Cardiac muscle cell (in vitro differentiated cells and primary cell): ENCODE results near the gene ABAT. TPM values are rescaled to one million over a fixed set of nuclear protein-coding genes. Genes with fewer than 3 reads are reported as not detected.

Experiments
- DNase-seq, 2 donors: peaks; one replicate each; pipeline versions ENCODE4 v3.0.0 to v3.0.0-alpha.2; 2010 to 2017; ENCODE audit warnings: low read depth in 1 of 2, low spot score in 1 of 2
- H3K27ac ChIP-seq: fragments of 200-600 bp; sonication (generic); 2 replicates; pipeline ENCODE4 v1.5.1; 2016
- H3K27me3 ChIP-seq: fragments of 200-600 bp; sonication (generic); 2 replicates; pipeline ENCODE4 v1.6.0; 2016; ENCODE audit warnings: control low read depth
- H3K36me3 ChIP-seq: fragments of 200-600 bp; sonication (generic); 2 replicates; pipeline ENCODE4 v1.5.1; 2016; ENCODE audit warnings: control low read depth
- H3K4me1 ChIP-seq: fragments of 200-600 bp; sonication (generic); 2 replicates; pipeline ENCODE4 v1.8.1; 2017; ENCODE audit warnings: low read depth, mild to moderate bottlenecking, mixed run types
- H3K4me3 ChIP-seq: fragments of 200-600 bp; sonication (generic); 2 replicates; pipeline ENCODE4 v1.5.1; 2016; ENCODE audit warnings: mild to moderate bottlenecking
- H3K9me3 ChIP-seq: fragments of 200-600 bp; sonication (generic); 2 replicates; pipeline ENCODE4 v1.5.1; 2017; ENCODE audit warnings: low read depth, mild to moderate bottlenecking, control low read depth
- polyA plus RNA-seq: library from polyadenylated mRNA; unstranded; fragments of >200 nt; fragmentation: Nextera tagmentation; extraction: Ambion mirVana; gene quantifications from 2 replicates; pipeline ENCODE4 v1.2.1, GENCODE V29; 2016
- total RNA-seq: library from RNA; depleted of rRNA; stranded (reverse); fragments of >200 nt; gene quantifications from 2 replicates; pipeline ENCODE4 v1.2.3, GENCODE V29; 2016
- TF ChIP-seq, protein P1 (sequence below): IDR thresholded peaks from 2 replicates; pipeline ENCODE4 v1.5.1; 2012; ENCODE audit warnings: low read depth, mild to moderate bottlenecking, low read length

ABAT gene
- total RNA-seq (71.4 and 115 TPM in 2 replicates), polyA plus RNA-seq (51.7 and 54.4 TPM in 2 replicates)

GRCh38 chr16:8674413-8675022 is at the start of gene ABAT:
ABAT (plus strand) TSS chr16:8674617; CDS start chr16:8735740, 61,123 bp downstream.
- H3K9me3 ChIP-seq, result no peaks in the 10 kb centered on the region
- peak within 1 kb of the TSS; percentile 60 for H3K4me3 ChIP-seq
- H3K27ac ChIP-seq, result no peak within 1 kb of the TSS
- H3K36me3 ChIP-seq, result no peaks in the 10 kb centered on the region
- H3K4me1 ChIP-seq, result peaks cover 6% of the 10 kb centered on the region
- peak; percentile 82 to 93 for DNase-seq
- peaks cover 15% of the 10 kb centered on the region for H3K27me3 ChIP-seq
- TF ChIP-seq, protein P1, sequence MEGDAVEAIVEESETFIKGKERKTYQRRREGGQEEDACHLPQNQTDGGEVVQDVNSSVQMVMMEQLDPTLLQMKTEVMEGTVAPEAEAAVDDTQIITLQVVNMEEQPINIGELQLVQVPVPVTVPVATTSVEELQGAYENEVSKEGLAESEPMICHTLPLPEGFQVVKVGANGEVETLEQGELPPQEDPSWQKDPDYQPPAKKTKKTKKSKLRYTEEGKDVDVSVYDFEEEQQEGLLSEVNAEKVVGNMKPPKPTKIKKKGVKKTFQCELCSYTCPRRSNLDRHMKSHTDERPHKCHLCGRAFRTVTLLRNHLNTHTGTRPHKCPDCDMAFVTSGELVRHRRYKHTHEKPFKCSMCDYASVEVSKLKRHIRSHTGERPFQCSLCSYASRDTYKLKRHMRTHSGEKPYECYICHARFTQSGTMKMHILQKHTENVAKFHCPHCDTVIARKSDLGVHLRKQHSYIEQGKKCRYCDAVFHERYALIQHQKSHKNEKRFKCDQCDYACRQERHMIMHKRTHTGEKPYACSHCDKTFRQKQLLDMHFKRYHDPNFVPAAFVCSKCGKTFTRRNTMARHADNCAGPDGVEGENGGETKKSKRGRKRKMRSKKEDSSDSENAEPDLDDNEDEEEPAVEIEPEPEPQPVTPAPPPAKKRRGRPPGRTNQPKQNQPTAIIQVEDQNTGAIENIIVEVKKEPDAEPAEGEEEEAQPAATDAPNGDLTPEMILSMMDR, result no peak

DNA sequence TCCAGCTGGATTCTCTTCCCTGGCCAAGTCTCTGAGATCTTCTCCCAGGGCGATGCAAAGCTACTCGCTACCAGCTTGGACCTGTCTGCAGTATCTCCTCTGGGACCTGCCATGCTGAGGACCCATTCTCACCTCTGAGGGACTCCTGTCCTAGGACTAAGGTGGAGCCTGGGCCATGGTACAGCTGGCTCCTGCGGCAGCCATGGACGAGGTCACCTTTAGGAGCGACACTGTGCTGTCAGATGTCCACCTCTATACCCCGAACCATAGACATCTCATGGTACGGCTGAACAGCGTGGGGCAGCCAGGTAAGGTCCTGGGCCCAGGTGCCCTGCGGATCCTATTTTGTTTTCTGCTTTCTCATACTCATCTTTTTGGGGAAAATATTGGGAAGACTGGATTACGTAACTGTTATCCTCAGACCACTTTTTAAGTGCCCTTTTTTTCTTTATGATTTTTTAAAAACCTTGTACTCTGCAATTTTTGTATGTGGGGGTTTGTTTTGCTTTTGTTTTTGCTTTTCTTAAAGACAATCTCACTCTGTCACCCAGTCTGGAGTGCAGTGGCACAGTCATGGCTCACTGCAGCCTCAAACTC is 48.8 kb upstream of the ABAT start:
- H3K9me3 ChIP-seq, result no peaks in the 10 kb centered on the region
- H3K4me3 ChIP-seq, result no peak overlapping the region
- peaks cover 5% of the 10 kb centered on the region for H3K4me1 ChIP-seq
- peaks cover 43% of the 10 kb centered on the region for H3K36me3 ChIP-seq
- TF ChIP-seq, protein P1, result no peak
- no peak for DNase-seq
- H3K27ac ChIP-seq, result no peak overlapping the region
- H3K27me3 ChIP-seq, result no peaks in the 10 kb centered on the region

- TF ChIP-seq, protein P1, result no peak
- H3K27me3 ChIP-seq, result no peaks in the 10 kb centered on the region
- H3K4me1 ChIP-seq, result peaks cover 5% of the 10 kb centered on the region
- no peaks in the 10 kb centered on the region for H3K9me3 ChIP-seq
- H3K4me3 ChIP-seq, result no peak overlapping the region
- H3K36me3 ChIP-seq, result peaks cover 56% of the 10 kb centered on the region
- no peak overlapping the region for H3K27ac ChIP-seq
- DNase-seq, result no peak
These were observed 47.5 kb upstream of the ABAT start for GRCh38 chr16:8626946-8627345.

DNA sequence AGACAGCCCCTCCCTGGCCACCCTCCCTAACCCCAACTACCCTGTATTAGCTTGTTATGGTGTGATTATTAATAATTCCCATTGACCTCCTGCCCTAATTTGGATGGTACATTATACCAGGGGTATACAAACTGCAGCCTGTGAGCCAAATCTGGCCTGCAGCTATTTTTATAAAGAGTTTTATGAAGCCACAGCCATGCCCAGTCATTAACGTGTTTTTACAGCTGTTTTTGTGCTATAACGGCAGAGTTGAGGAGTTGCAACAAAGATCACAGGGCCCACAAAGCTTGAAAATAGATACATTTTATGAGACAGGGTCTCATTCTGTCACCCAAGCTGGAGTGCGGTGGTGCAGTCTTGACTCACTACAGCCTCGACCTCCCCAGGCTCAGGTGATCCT is 47.0 kb upstream of the ABAT start:
- no peaks in the 10 kb centered on the region for H3K9me3 ChIP-seq
- peaks cover 4% of the 10 kb centered on the region for H3K4me1 ChIP-seq
- no peaks in the 10 kb centered on the region for H3K27me3 ChIP-seq
- peaks cover 57% of the 10 kb centered on the region for H3K36me3 ChIP-seq
- H3K27ac ChIP-seq, result no peak overlapping the region
- TF ChIP-seq, protein P1, result no peak
- H3K4me3 ChIP-seq, result no peak overlapping the region
- DNase-seq, result no peak

- DNase-seq, result no peak
- no peak overlapping the region for H3K4me3 ChIP-seq
- peaks cover 68% of the 10 kb centered on the region for H3K36me3 ChIP-seq
- H3K27ac ChIP-seq, result no peak overlapping the region
- TF ChIP-seq, protein P1, result no peak
- no peaks in the 10 kb centered on the region for H3K4me1 ChIP-seq
- H3K9me3 ChIP-seq, result no peaks in the 10 kb centered on the region
- H3K27me3 ChIP-seq, result no peaks in the 10 kb centered on the region
These were observed 45.3 kb upstream of the ABAT start for GRCh38 chr16:8628981-8629725.
